ENCODE results near the gene LDLRAD2.
"Not testable (repeated sequence)": the region's sequence is repeated elsewhere in the genome, so short reads cannot be mapped to it uniquely, and the experiment has no call there.

Gene LDLRAD2

GRCh38 chr1:21778405-21778727, 33.7 kb upstream of the LDLRAD2 start:
- Mint-ChIP-seq H3K4me1 (ENCODE audit: low read depth) (peaks cover 43% of the 10 kb centered on the region), H3K27me3 (no peaks in the 10 kb centered on the region), H3K27ac (no peak overlapping the region), H3K9me3 (no peaks in the 10 kb centered on the region), H3K36me3 (ENCODE audit: low read depth) (peaks cover 28% of the 10 kb centered on the region), H3K4me3 (no peak overlapping the region)
- intact Hi-C loops (cut with micrococcal nuclease): no loop called here

- intact Hi-C loops (cut with micrococcal nuclease): no loop called here
- Mint-ChIP-seq H3K27ac (peak overlapping the region; percentile 20), H3K4me3 (no peak overlapping the region), H3K36me3 (ENCODE audit: low read depth) (peaks cover 31% of the 10 kb centered on the region), H3K4me1 (ENCODE audit: low read depth) (peaks cover 43% of the 10 kb centered on the region), H3K27me3 (no peaks in the 10 kb centered on the region), H3K9me3 (no peaks in the 10 kb centered on the region)
Observed at GRCh38 chr1:21779613-21780521, 32.2 kb upstream of the LDLRAD2 start.

- Mint-ChIP-seq H3K4me3 (peak overlapping the region; percentile 98), H3K4me1 (ENCODE audit: low read depth) (peaks cover 31% of the 10 kb centered on the region), H3K9me3 (no peaks in the 10 kb centered on the region), H3K27me3 (no peaks in the 10 kb centered on the region), H3K36me3 (ENCODE audit: low read depth) (peaks cover 21% of the 10 kb centered on the region), H3K27ac (peak overlapping the region; percentile 100)
- intact Hi-C loops (cut with micrococcal nuclease): loop anchor here (2.0 kb wide), 1 partner anchor 33 kb away; no protein-coding TSS in a partner anchor
Observed at GRCh38 chr1:21781815-21782348, 30.2 kb upstream of the LDLRAD2 start.

GRCh38 chr1:21782349-21782867, 29.7 kb upstream of the LDLRAD2 start:
- Mint-ChIP-seq H3K4me1 (ENCODE audit: low read depth) (peaks cover 26% of the 10 kb centered on the region), H3K9me3 (no peaks in the 10 kb centered on the region), H3K27me3 (no peaks in the 10 kb centered on the region), H3K4me3 (peak overlapping the region; percentile 98), H3K36me3 (ENCODE audit: low read depth) (peaks cover 20% of the 10 kb centered on the region), H3K27ac (peak overlapping the region; percentile 100)
- intact Hi-C loops (cut with micrococcal nuclease): loop anchor here (2.0 kb wide), 1 partner anchor 32 kb away; no protein-coding TSS in a partner anchor

GRCh38 chr1:21782868-21783678, 29.0 kb upstream of the LDLRAD2 start, which contains the start of gene USP48:
Gene USP48 (minus strand): TSS chr1:21783149. CDS start chr1:21782957, 192 bp downstream.
- H3K27ac Mint-ChIP-seq: peak within 1 kb of the TSS; percentile 100
- intact Hi-C loops (cut with micrococcal nuclease): loop anchor here (2.0 kb wide), 1 partner anchor 32 kb away; no protein-coding TSS in a partner anchor
- H3K4me1 Mint-ChIP-seq (ENCODE audit: low read depth): peaks cover 24% of the 10 kb centered on the region
- peak within 1 kb of the TSS; percentile 98 for H3K4me3 Mint-ChIP-seq
- H3K27me3 Mint-ChIP-seq: no peaks in the 10 kb centered on the region
- H3K36me3 Mint-ChIP-seq (ENCODE audit: low read depth): peaks cover 20% of the 10 kb centered on the region
- no peaks in the 10 kb centered on the region for H3K9me3 Mint-ChIP-seq

GRCh38 chr1:21783679-21784603, 28.1 kb upstream of the LDLRAD2 start:
- Mint-ChIP-seq H3K9me3 (no peaks in the 10 kb centered on the region), H3K27ac (peak overlapping the region; percentile 100), H3K36me3 (ENCODE audit: low read depth) (peaks cover 20% of the 10 kb centered on the region), H3K27me3 (no peaks in the 10 kb centered on the region), H3K4me3 (peak overlapping the region; percentile 98), H3K4me1 (ENCODE audit: low read depth) (peaks cover 30% of the 10 kb centered on the region)
- intact Hi-C loops (cut with micrococcal nuclease): loop anchor here (2.0 kb wide), 1 partner anchor 31 kb away; no protein-coding TSS in a partner anchor

GRCh38 chr1:21785764-21786163, 26.3 kb upstream of the LDLRAD2 start:
- H3K27ac Mint-ChIP-seq; intact Hi-C loops (cut with micrococcal nuclease); H3K4me3 Mint-ChIP-seq; H3K27me3 Mint-ChIP-seq; H3K9me3 Mint-ChIP-seq: not testable (repeated sequence)
- H3K4me1 Mint-ChIP-seq (ENCODE audit: low read depth): peaks cover 20% of the 10 kb centered on the region
- H3K36me3 Mint-ChIP-seq (ENCODE audit: low read depth): peaks cover 20% of the 10 kb centered on the region

- Mint-ChIP-seq H3K36me3 (ENCODE audit: low read depth) (peaks cover 20% of the 10 kb centered on the region), H3K27me3 (no peaks in the 10 kb centered on the region), H3K27ac (no peak overlapping the region), H3K4me1 (ENCODE audit: low read depth) (peaks cover 26% of the 10 kb centered on the region), H3K4me3 (no peak overlapping the region), H3K9me3 (no peaks in the 10 kb centered on the region)
- intact Hi-C loops (cut with micrococcal nuclease): no loop called here
Observed at GRCh38 chr1:21786640-21787039, 25.4 kb upstream of the LDLRAD2 start.

GRCh38 chr1:21793104-21793503, 19.0 kb upstream of the LDLRAD2 start:
- H3K27ac Mint-ChIP-seq: no peak overlapping the region
- peaks cover 22% of the 10 kb centered on the region for H3K4me1 Mint-ChIP-seq (ENCODE audit: low read depth)
- H3K36me3 Mint-ChIP-seq (ENCODE audit: low read depth): no peaks in the 10 kb centered on the region
- H3K27me3 Mint-ChIP-seq: peaks cover 2% of the 10 kb centered on the region
- no peak overlapping the region for H3K4me3 Mint-ChIP-seq
- H3K9me3 Mint-ChIP-seq: peaks cover 13% of the 10 kb centered on the region
- intact Hi-C loops (cut with micrococcal nuclease): no loop called here

- intact Hi-C loops (cut with micrococcal nuclease): no loop called here
Observed at GRCh38 chr1:21794656-21795055, 17.4 kb upstream of the LDLRAD2 start.

GRCh38 chr1:21795075-21795474, 17.0 kb upstream of the LDLRAD2 start:
- no peak overlapping the region for H3K27ac Mint-ChIP-seq
- no peaks in the 10 kb centered on the region for H3K36me3 Mint-ChIP-seq (ENCODE audit: low read depth)
- H3K4me1 Mint-ChIP-seq (ENCODE audit: low read depth): peaks cover 12% of the 10 kb centered on the region
- peaks cover 13% of the 10 kb centered on the region for H3K9me3 Mint-ChIP-seq
- no peak overlapping the region for H3K4me3 Mint-ChIP-seq
- H3K27me3 Mint-ChIP-seq: peaks cover 2% of the 10 kb centered on the region
- intact Hi-C loops (cut with micrococcal nuclease): no loop called here

More at GRCh38 chr1:21794656-21795055, 17.4 kb upstream of the LDLRAD2 start:
- Mint-ChIP-seq H3K36me3 (ENCODE audit: low read depth) (no peaks in the 10 kb centered on the region), H3K27me3 (peaks cover 2% of the 10 kb centered on the region), H3K4me3 (no peak overlapping the region), H3K4me1 (ENCODE audit: low read depth) (peaks cover 12% of the 10 kb centered on the region), H3K9me3 (peaks cover 13% of the 10 kb centered on the region), H3K27ac (no peak overlapping the region)

GRCh38 chr1:21799730-21800129, 12.3 kb upstream of the LDLRAD2 start:
- Mint-ChIP-seq H3K27ac (no peak overlapping the region), H3K36me3 (ENCODE audit: low read depth) (no peaks in the 10 kb centered on the region), H3K27me3 (peaks cover 2% of the 10 kb centered on the region), H3K9me3 (peaks cover 8% of the 10 kb centered on the region), H3K4me1 (ENCODE audit: low read depth) (no peaks in the 10 kb centered on the region), H3K4me3 (no peak overlapping the region)
- intact Hi-C loops (cut with micrococcal nuclease): no loop called here

- no peaks in the 10 kb centered on the region for H3K4me1 Mint-ChIP-seq (ENCODE audit: low read depth)
- H3K36me3 Mint-ChIP-seq (ENCODE audit: low read depth): no peaks in the 10 kb centered on the region
- H3K9me3 Mint-ChIP-seq: no peaks in the 10 kb centered on the region
- H3K27ac Mint-ChIP-seq: no peak overlapping the region
- intact Hi-C loops (cut with micrococcal nuclease): no loop called here
- no peaks in the 10 kb centered on the region for H3K27me3 Mint-ChIP-seq
- no peak overlapping the region for H3K4me3 Mint-ChIP-seq
Observed at GRCh38 chr1:21801100-21801499, 11.0 kb upstream of the LDLRAD2 start.
